ENCODE results near the gene TMEM179B. TPM values are rescaled to one million over a fixed set of nuclear protein-coding genes. Genes with fewer than 3 reads are reported as not detected.
"Not testable (repeated sequence)": the region's sequence is repeated elsewhere in the genome, so short reads cannot be mapped to it uniquely, and the experiment has no call there.

TMEM179B gene
- total and polyA plus RNA-seq, 8 donors = 26.1 to 135 (median 68.6) TPM; not detected in 1

- no peak overlapping the region for H3K27ac ChIP-seq
- no peak for DNase-seq
- intact Hi-C loops (cut with DNase I; ENCODE audit: low total_unique reads) = no loop called here
- H3K36me3 ChIP-seq = no peaks in the 10 kb centered on the region
- H3K4me3 ChIP-seq = no peak overlapping the region
- H3K27me3 ChIP-seq = no peaks in the 10 kb centered on the region
- TF ChIP-seq POLR2A (IDR thresholded peaks at IDR 0.05) (no peak), POLR2AphosphoS5 (IDR thresholded peaks at IDR 0.05) (no peak), EP300 (IDR thresholded peaks at IDR 0.05) (no peak)
- TF ChIP-seq, protein P1, sequence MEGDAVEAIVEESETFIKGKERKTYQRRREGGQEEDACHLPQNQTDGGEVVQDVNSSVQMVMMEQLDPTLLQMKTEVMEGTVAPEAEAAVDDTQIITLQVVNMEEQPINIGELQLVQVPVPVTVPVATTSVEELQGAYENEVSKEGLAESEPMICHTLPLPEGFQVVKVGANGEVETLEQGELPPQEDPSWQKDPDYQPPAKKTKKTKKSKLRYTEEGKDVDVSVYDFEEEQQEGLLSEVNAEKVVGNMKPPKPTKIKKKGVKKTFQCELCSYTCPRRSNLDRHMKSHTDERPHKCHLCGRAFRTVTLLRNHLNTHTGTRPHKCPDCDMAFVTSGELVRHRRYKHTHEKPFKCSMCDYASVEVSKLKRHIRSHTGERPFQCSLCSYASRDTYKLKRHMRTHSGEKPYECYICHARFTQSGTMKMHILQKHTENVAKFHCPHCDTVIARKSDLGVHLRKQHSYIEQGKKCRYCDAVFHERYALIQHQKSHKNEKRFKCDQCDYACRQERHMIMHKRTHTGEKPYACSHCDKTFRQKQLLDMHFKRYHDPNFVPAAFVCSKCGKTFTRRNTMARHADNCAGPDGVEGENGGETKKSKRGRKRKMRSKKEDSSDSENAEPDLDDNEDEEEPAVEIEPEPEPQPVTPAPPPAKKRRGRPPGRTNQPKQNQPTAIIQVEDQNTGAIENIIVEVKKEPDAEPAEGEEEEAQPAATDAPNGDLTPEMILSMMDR (IDR thresholded peaks at IDR 0.05) = no peak
- WGBS, 5 donors = 57 to 68% (median 65%) methylated on average over 9 of the region's 9 CpGs
- no peaks in the 10 kb centered on the region for H3K9me3 ChIP-seq
- H3K4me1 ChIP-seq = peaks cover 16 to 34% (median 27%) of the 10 kb centered on the region in 4 donors
These were observed 29.1 kb upstream of the TMEM179B start for GRCh38 chr11:62757846-62758788.

- intact Hi-C loops (cut with DNase I; ENCODE audit: low total_unique reads); H3K9me3 ChIP-seq; DNase-seq; H3K27me3 ChIP-seq: not testable (repeated sequence)
- Histone ChIP-seq H3K4me1 (peaks cover 12 to 32% (median 22%) of the 10 kb centered on the region in 4 donors), H3K27ac (peak overlapping the region; percentile 68 to 92 (median 84)), H3K36me3 (peaks cover 4 to 19% (median 15%) of the 10 kb centered on the region in 4 donors), H3K4me3 (peak overlapping the region; percentile 69 to 86 (median 76))
- WGBS, 5 donors = 28 to 39% (median 33%) methylated on average over 9 of the region's 9 CpGs
These were observed 26.4 kb upstream of the TMEM179B start for GRCh38 chr11:62760867-62761227.

- peaks cover 16 to 43% (median 32%) of the 10 kb centered on the region in 4 donors for H3K36me3 ChIP-seq
- DNase-seq = no peak
- intact Hi-C loops (cut with DNase I; ENCODE audit: low total_unique reads) = no loop called here
- peak overlapping the region; percentile 65 to 72 (median 68) for H3K4me3 ChIP-seq
- no peaks in the 10 kb centered on the region for H3K9me3 ChIP-seq
- TF ChIP-seq POLR2A (IDR thresholded peaks at IDR 0.05) (no peak), EP300 (IDR thresholded peaks at IDR 0.05) (no peak), POLR2AphosphoS5 (IDR thresholded peaks at IDR 0.05) (no peak)
- TF ChIP-seq, protein P1 (IDR thresholded peaks at IDR 0.05) = no peak
- peak overlapping the region; percentile 93 to 98 (median 96) for H3K27ac ChIP-seq
- H3K4me1 ChIP-seq = peaks cover 22 to 38% (median 30%) of the 10 kb centered on the region in 4 donors
- WGBS, 5 donors = 0 to 2% (median 1%) methylated on average over 18 of the region's 18 CpGs
- no peaks in the 10 kb centered on the region for H3K27me3 ChIP-seq
These were observed 16.4 kb upstream of the TMEM179B start for GRCh38 chr11:62770778-62771143.

- peak within 1 kb of the TSS; percentile 93 to 98 (median 96) for H3K27ac ChIP-seq
- TF ChIP-seq, protein P1 (IDR thresholded peaks at IDR 0.05) = peak in 1 of 7 experiments; percentile 9
- TF ChIP-seq POLR2AphosphoS5 (IDR thresholded peaks at IDR 0.05) (peak; percentile 33 to 79 (median 59)), POLR2A (IDR thresholded peaks at IDR 0.05) (no peak), EP300 (IDR thresholded peaks at IDR 0.05) (no peak)
- 1 to 3% (median 2%) methylated on average over 28 to 60 of the region's 60 CpGs for WGBS, 5 donors
- H3K36me3 ChIP-seq = peaks cover 16 to 43% (median 32%) of the 10 kb centered on the region in 4 donors
- no peaks in the 10 kb centered on the region for H3K9me3 ChIP-seq
- peak; percentile 98 for DNase-seq
- intact Hi-C loops (cut with DNase I; ENCODE audit: low total_unique reads) = no loop called here
- H3K4me3 ChIP-seq = peak within 1 kb of the TSS; percentile 65 to 72 (median 68)
- H3K4me1 ChIP-seq = peaks cover 22 to 38% (median 30%) of the 10 kb centered on the region in 4 donors
- H3K27me3 ChIP-seq = no peaks in the 10 kb centered on the region
These were observed 15.8 kb upstream of the TMEM179B start, which contains the start of gene TAF6L for GRCh38 chr11:62771144-62772021. TSS of gene TAF6L (plus strand) at chr11:62771396. CDS start at chr11:62775784, 4,388 bp downstream.

Measured in stomach (tissue), 9 donors.